K562 (cell line): ENCODE data around the gene GP1BB. TPM values are rescaled to one million over a fixed set of nuclear protein-coding genes. Genes with fewer than 3 reads are reported as not detected.
A peak's percentile ranks its signal among the peaks of the same experiment; 100 is the strongest.

Experiments used
- ATF1 ChIP-seq, 2 experiments: fragments of 450-650 bp in 1 of 2; IDR thresholded peaks; 2 replicates each; pipeline ENCODE4 v1.6.1; 2016; ENCODE audit warnings: missing compliant biosample characterization in 1 of 2, missing genetic modification characterization in 1 of 2
- CBX8 ChIP-seq: fragments of 200-600 bp; sonication (generic); IDR thresholded peaks from 2 replicates; pipeline ENCODE4 v1.6.1; 2012; ENCODE audit warnings: borderline replicate concordance, mixed run types, low read depth, mild to moderate bottlenecking, moderate library complexity, mixed read lengths, low read length, control low read depth, inconsistent platforms; ENCODE audit not compliant: poor library complexity, severe bottlenecking; ENCODE audit errors: extremely low read depth
- CEBPG ChIP-seq, 3 experiments: fragments of 200-800 bp in 1 of 3; sonication (Bioruptor generic) in 1 of 3; sonication (generic) in 1 of 3; formaldehyde crosslinking in 1 of 3; IDR thresholded peaks in 2 of 3; conservative IDR thresholded peaks in 1 of 3; 2 replicates each; pipeline versions ENCODE4 v1.6.1 to v1.8.0; 2016 to 2022; ENCODE audit warnings: missing compliant biosample characterization in 2 of 3, missing genetic modification characterization in 2 of 3, mild to moderate bottlenecking in 1 of 3, missing genetic modification reagents in 1 of 3
- ERF ChIP-seq: fragments of 450-650 bp; formaldehyde crosslinking; IDR thresholded peaks from 2 replicates; pipeline ENCODE4 v1.4.0; 2020; ENCODE audit warnings: mild to moderate bottlenecking, mixed read lengths
- FOXK2 ChIP-seq, 2 experiments: fragments of 450-650 bp; IDR thresholded peaks in 1 of 2; conservative IDR thresholded peaks in 1 of 2; 2 replicates each; pipeline ENCODE4 v1.6.1; 2016; ENCODE audit warnings: low read depth in 2 of 2, mild to moderate bottlenecking in 1 of 2
- HNRNPK ChIP-seq: fragments of 200-400 bp; formaldehyde crosslinking; IDR thresholded peaks from one replicate; pipeline ENCODE4 v1.6.1; 2018; ENCODE audit warnings: mild to moderate bottlenecking, low read depth, low read length; ENCODE audit not compliant: poor library complexity, severe bottlenecking
- HNRNPL ChIP-seq: fragments of 200-400 bp; formaldehyde crosslinking; IDR thresholded peaks from 2 replicates; pipeline ENCODE4 v1.6.1; 2017; ENCODE audit warnings: low read depth, mild to moderate bottlenecking, low read length
- NBN ChIP-seq: fragments of 450-650 bp; IDR thresholded peaks from 2 replicates; pipeline ENCODE4 v1.6.1; 2016; ENCODE audit warnings: low read depth, mild to moderate bottlenecking
- TAL1 ChIP-seq: fragments of 450-650 bp; IDR thresholded peaks from 2 replicates; pipeline ENCODE4 v1.6.1; 2016; ENCODE audit warnings: mild to moderate bottlenecking
- ZFPM2 ChIP-seq: fragments of 250-450 bp; sonication (Bioruptor Pico); IDR thresholded peaks from 2 replicates; pipeline ENCODE4 v1.5.1; 2022; ENCODE audit warnings: mild to moderate bottlenecking
- ZNF668 ChIP-seq: fragments of 250-450 bp; sonication (Bioruptor Pico); IDR thresholded peaks from 2 replicates; pipeline ENCODE4 v1.8.0; 2022; ENCODE audit warnings: mild to moderate bottlenecking, inconsistent platforms
- polyA plus RNA-seq, 8 experiments: library from polyadenylated mRNA; depleted of rRNA in 4 of 8; stranded (reverse) in 5 of 8; unstranded in 3 of 8; fragments of >200 nt; fragmentation: Nextera tagmentation in 2 of 8; fragmentation: Illumina TruSeq in 1 of 8; extraction: Ambion mirVana in 2 of 8; extraction: Trizol in 1 of 8; gene quantifications; 2 replicates each; pipeline versions ENCODE4 v1.2.1 to v1.2.3, GENCODE V29; 2011 to 2014; ENCODE audit warnings: inconsistent platforms in 1 of 8, missing spikeins in 1 of 8
- total RNA-seq, 7 experiments: library from RNA; depleted of rRNA in 6 of 7; stranded (reverse); fragments of >200 nt in 6 of 7; fragmentation: Illumina TruSeq in 2 of 7; extraction: Trizol in 2 of 7; gene quantifications; 2 replicates each; pipeline versions ENCODE4 v1.2.1 to v1.2.3, GENCODE V29; 2011 to 2021; ENCODE audit warnings: low replicate concordance in 1 of 7
- TF ChIP-seq, protein P1 (sequence below): fragments of 250-450 bp; sonication (Bioruptor Pico); IDR thresholded peaks from 2 replicates; pipeline ENCODE4 v1.5.0; 2020; ENCODE audit warnings: mild to moderate bottlenecking, borderline replicate concordance
- TF ChIP-seq, protein P2 (sequence below): sonication (generic); formaldehyde crosslinking; IDR thresholded peaks from 2 replicates; pipeline ENCODE4 v1.8.0; 2022; ENCODE audit warnings: mild to moderate bottlenecking, missing genetic modification reagents
- TF ChIP-seq, protein P3 (sequence below): sonication (generic); formaldehyde crosslinking; IDR thresholded peaks from 2 replicates; pipeline ENCODE4 v1.8.1; 2023; ENCODE audit warnings: missing genetic modification reagents, mild to moderate bottlenecking, borderline replicate concordance
- TF ChIP-seq, protein P4 (sequence below): sonication (generic); formaldehyde crosslinking; IDR thresholded peaks from 2 replicates; pipeline ENCODE4 v1.8.0; 2022; ENCODE audit warnings: mild to moderate bottlenecking, missing genetic modification reagents, borderline replicate concordance

GP1BB gene
- total and polyA plus RNA-seq, 9 of the 15 experiments (the other 6 are each of a cell fraction or from before 2014, with no cell fraction given) = 0.69 to 162 (median 2.8) TPM

GRCh38 chr22:19717691-19718455 is 5.5 kb upstream of the GP1BB start (continued):
- TF ChIP-seq CEBPG (CRISPR knock-in tag; IDR thresholded peaks at IDR 0.05) (no peak), CEBPG (tag; conservative IDR thresholded peaks at IDR 0.05 in 1 of 2, IDR thresholded peaks at IDR 0.05 in 1 of 2) (no peak), ZFPM2 (CRISPR knock-in tag) (peak; percentile 86; the same call in 1 of the 2 replicates), NBN (no peak), CBX8 (no peak), ERF (CRISPR knock-in tag) (no peak), ZNF668 (CRISPR knock-in tag) (0 out of 2 replicates have a peak, but pooled peaks have one; percentile 28), TAL1 (no peak), FOXK2 (conservative IDR thresholded peaks at IDR 0.05 in 1 of 2, IDR thresholded peaks at IDR 0.05 in 1 of 2; ENCODE audit: low read depth in 2 of 2) (no peak), HNRNPK (no peak), HNRNPL (peak; percentile 88), ATF1 (CRISPR knock-in tag; IDR thresholded peaks at IDR 0.05) (no peak), ATF1 (tag; IDR thresholded peaks at IDR 0.05) (peak; percentile 92)
- TF ChIP-seq, protein P1, sequence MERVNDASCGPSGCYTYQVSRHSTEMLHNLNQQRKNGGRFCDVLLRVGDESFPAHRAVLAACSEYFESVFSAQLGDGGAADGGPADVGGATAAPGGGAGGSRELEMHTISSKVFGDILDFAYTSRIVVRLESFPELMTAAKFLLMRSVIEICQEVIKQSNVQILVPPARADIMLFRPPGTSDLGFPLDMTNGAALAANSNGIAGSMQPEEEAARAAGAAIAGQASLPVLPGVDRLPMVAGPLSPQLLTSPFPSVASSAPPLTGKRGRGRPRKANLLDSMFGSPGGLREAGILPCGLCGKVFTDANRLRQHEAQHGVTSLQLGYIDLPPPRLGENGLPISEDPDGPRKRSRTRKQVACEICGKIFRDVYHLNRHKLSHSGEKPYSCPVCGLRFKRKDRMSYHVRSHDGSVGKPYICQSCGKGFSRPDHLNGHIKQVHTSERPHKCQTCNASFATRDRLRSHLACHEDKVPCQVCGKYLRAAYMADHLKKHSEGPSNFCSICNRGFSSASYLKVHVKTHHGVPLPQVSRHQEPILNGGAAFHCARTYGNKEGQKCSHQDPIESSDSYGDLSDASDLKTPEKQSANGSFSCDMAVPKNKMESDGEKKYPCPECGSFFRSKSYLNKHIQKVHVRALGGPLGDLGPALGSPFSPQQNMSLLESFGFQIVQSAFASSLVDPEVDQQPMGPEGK (CRISPR knock-in tag) = no peak
- TF ChIP-seq, protein P2, sequence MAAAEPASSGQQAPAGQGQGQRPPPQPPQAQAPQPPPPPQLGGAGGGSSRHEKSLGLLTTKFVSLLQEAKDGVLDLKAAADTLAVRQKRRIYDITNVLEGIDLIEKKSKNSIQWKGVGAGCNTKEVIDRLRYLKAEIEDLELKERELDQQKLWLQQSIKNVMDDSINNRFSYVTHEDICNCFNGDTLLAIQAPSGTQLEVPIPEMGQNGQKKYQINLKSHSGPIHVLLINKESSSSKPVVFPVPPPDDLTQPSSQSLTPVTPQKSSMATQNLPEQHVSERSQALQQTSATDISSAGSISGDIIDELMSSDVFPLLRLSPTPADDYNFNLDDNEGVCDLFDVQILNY (CRISPR knock-in tag) = no peak
- TF ChIP-seq, protein P3, sequence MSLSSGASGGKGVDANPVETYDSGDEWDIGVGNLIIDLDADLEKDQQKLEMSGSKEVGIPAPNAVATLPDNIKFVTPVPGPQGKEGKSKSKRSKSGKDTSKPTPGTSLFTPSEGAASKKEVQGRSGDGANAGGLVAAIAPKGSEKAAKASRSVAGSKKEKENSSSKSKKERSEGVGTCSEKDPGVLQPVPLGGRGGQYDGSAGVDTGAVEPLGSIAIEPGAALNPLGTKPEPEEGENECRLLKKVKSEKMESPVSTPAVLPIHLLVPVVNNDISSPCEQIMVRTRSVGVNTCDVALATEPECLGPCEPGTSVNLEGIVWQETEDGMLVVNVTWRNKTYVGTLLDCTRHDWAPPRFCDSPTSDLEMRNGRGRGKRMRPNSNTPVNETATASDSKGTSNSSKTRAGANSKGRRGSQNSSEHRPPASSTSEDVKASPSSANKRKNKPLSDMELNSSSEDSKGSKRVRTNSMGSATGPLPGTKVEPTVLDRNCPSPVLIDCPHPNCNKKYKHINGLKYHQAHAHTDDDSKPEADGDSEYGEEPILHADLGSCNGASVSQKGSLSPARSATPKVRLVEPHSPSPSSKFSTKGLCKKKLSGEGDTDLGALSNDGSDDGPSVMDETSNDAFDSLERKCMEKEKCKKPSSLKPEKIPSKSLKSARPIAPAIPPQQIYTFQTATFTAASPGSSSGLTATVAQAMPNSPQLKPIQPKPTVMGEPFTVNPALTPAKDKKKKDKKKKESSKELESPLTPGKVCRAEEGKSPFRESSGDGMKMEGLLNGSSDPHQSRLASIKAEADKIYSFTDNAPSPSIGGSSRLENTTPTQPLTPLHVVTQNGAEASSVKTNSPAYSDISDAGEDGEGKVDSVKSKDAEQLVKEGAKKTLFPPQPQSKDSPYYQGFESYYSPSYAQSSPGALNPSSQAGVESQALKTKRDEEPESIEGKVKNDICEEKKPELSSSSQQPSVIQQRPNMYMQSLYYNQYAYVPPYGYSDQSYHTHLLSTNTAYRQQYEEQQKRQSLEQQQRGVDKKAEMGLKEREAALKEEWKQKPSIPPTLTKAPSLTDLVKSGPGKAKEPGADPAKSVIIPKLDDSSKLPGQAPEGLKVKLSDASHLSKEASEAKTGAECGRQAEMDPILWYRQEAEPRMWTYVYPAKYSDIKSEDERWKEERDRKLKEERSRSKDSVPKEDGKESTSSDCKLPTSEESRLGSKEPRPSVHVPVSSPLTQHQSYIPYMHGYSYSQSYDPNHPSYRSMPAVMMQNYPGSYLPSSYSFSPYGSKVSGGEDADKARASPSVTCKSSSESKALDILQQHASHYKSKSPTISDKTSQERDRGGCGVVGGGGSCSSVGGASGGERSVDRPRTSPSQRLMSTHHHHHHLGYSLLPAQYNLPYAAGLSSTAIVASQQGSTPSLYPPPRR (CRISPR knock-in tag) = no peak
- TF ChIP-seq, protein P4, sequence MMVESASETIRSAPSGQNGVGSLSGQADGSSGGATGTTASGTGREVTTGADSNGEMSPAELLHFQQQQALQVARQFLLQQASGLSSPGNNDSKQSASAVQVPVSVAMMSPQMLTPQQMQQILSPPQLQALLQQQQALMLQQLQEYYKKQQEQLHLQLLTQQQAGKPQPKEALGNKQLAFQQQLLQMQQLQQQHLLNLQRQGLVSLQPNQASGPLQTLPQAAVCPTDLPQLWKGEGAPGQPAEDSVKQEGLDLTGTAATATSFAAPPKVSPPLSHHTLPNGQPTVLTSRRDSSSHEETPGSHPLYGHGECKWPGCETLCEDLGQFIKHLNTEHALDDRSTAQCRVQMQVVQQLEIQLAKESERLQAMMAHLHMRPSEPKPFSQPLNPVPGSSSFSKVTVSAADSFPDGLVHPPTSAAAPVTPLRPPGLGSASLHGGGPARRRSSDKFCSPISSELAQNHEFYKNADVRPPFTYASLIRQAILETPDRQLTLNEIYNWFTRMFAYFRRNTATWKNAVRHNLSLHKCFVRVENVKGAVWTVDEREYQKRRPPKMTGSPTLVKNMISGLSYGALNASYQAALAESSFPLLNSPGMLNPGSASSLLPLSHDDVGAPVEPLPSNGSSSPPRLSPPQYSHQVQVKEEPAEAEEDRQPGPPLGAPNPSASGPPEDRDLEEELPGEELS = no peak
